Thymus (tissue), 11 donors: Measurements from ENCODE around the gene NTM. TPM values are rescaled to one million over a fixed set of nuclear protein-coding genes. Genes with fewer than 3 reads are reported as not detected.

Experiments
- DNase-seq, 9 donors: peaks; one replicate each; pipeline ENCODE4 v3.0.0-alpha.2; 2013; ENCODE audit warnings: low spot score in 9 of 9, low read depth in 6 of 9, missing footprints in 1 of 9
- H3K27ac ChIP-seq, 2 donors: one replicate each; pipeline ENCODE4 v1.5.1; 2013; ENCODE audit warnings: control low read depth in 1 of 2, low read depth in 1 of 2, low read length in 1 of 2, mild to moderate bottlenecking in 1 of 2, moderate library complexity in 1 of 2
- H3K27me3 ChIP-seq, 2 donors: one replicate each; pipeline ENCODE4 v1.5.1; 2013; ENCODE audit warnings: low read length in 1 of 2; ENCODE audit not compliant: control insufficient read depth in 2 of 2, insufficient read depth in 1 of 2
- H3K36me3 ChIP-seq, 2 donors: one replicate each; pipeline ENCODE4 v1.5.1; 2013; ENCODE audit warnings: low read length in 1 of 2, mild to moderate bottlenecking in 1 of 2, moderate library complexity in 1 of 2; ENCODE audit not compliant: control insufficient read depth in 2 of 2, insufficient read depth in 2 of 2
- H3K4me1 ChIP-seq, 2 donors: one replicate each; pipeline ENCODE4 v1.5.1; 2013; ENCODE audit warnings: low read length in 2 of 2; ENCODE audit not compliant: control insufficient read depth in 2 of 2, insufficient read depth in 2 of 2
- H3K4me3 ChIP-seq, 2 donors: one replicate each; pipeline ENCODE4 v1.5.1; 2013; ENCODE audit warnings: low read length in 2 of 2, control low read depth in 1 of 2, mild to moderate bottlenecking in 1 of 2
- H3K9me3 ChIP-seq, 2 donors: one replicate each; pipeline ENCODE4 v1.5.1; 2013; ENCODE audit warnings: low read length in 1 of 2, mild to moderate bottlenecking in 1 of 2; ENCODE audit not compliant: control insufficient read depth in 2 of 2, insufficient read depth in 1 of 2
- WGBS: extraction: QIAGEN DNeasy Blood & Tissue Kit; methylation state at CpG from one replicate; pipeline ENCODE4 v1.1.7; 2013; 5-methylcytosine and 5-hydroxymethylcytosine counted together
- polyA plus RNA-seq: library from polyadenylated mRNA; stranded (reverse); fragments of 200-250 nt; gene quantifications from one replicate; pipeline ENCODE4 v1.2.3, GENCODE V29; 2013
- total RNA-seq: library from RNA; stranded (reverse); fragments of 120-200 nt; gene quantifications from one replicate; pipeline ENCODE4 v1.2.4, GENCODE V29; 2013
- donor health status: healthy.

NTM gene
- total and polyA plus RNA-seq, 2 donors = 0.18 to 0.47 TPM

GRCh38 chr11:131471976-131472375, 101.6 kb downstream of the NTM start:
- Histone ChIP-seq H3K27me3 (peaks cover 0 to 4% of the 10 kb centered on the region in 2 donors), H3K36me3 (no peaks in the 10 kb centered on the region), H3K4me3 (no peak overlapping the region), H3K4me1 (no peaks in the 10 kb centered on the region), H3K9me3 (no peaks in the 10 kb centered on the region), H3K27ac (no peak overlapping the region)
- no peak for DNase-seq
- WGBS = 13% methylated on average over 3 of the region's 3 CpGs

DNA sequence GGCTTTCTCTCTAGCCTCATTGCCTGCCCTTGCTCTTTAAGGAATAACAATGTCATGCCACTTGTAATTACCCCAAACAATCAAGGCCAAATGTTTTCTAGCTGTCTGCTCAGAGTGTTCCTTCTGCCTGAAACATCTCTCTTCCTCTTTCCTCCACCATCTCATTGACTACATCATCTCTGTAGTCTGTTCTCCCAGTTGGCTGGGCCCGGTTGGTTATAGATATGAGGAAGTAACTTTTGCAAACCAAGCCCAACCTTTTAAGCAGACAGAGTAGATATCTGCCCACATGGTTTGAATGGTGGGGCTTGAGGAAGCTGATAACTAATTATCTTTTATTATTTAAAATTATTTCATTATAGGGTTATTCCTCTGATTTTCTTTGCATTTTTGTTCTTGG, 104.5 kb downstream of the NTM start:
- no peaks in the 10 kb centered on the region for H3K4me1 ChIP-seq
- no peaks in the 10 kb centered on the region for H3K27me3 ChIP-seq
- WGBS = 8% methylated on average over 1 of the region's 1 CpG
- no peak overlapping the region for H3K27ac ChIP-seq
- H3K4me3 ChIP-seq = no peak overlapping the region
- DNase-seq = no peak
- H3K9me3 ChIP-seq = no peaks in the 10 kb centered on the region
- no peaks in the 10 kb centered on the region for H3K36me3 ChIP-seq

DNA sequence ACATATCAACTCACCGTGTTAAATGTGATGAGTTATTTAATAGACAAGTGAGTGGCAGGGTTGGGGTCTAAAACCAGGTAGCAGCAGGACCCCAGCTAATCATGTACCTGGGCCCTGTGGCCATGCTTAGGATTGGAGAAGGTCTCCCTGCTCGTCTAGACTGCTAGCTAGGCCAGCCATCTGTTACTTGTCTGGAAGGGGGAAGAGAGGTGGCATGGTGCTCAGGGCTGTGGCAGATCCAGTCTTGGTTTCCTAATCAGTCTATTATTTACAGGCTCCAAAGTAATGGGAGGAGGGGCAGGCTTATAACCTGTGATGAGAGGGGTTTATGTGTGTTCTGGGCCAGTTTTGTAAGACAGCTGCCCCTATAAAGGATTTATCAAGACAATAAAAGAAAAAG, 105.9 kb downstream of the NTM start:
- no peaks in the 10 kb centered on the region for H3K4me1 ChIP-seq
- H3K27me3 ChIP-seq = no peaks in the 10 kb centered on the region
- H3K9me3 ChIP-seq = no peaks in the 10 kb centered on the region
- no peak for DNase-seq
- H3K27ac ChIP-seq = no peak overlapping the region
- H3K4me3 ChIP-seq = no peak overlapping the region
- WGBS = 62% methylated on average over 2 of the region's 2 CpGs
- no peaks in the 10 kb centered on the region for H3K36me3 ChIP-seq

- no peaks in the 10 kb centered on the region for H3K9me3 ChIP-seq
- H3K4me1 ChIP-seq = no peaks in the 10 kb centered on the region
- WGBS = 95% methylated on average over 2 of the region's 2 CpGs
- no peaks in the 10 kb centered on the region for H3K36me3 ChIP-seq
- DNase-seq = no peak
- H3K27ac ChIP-seq = no peak overlapping the region
- no peak overlapping the region for H3K4me3 ChIP-seq
- no peaks in the 10 kb centered on the region for H3K27me3 ChIP-seq
Observed at GRCh38 chr11:131478341-131478740, 107.9 kb downstream of the NTM start.

DNA sequence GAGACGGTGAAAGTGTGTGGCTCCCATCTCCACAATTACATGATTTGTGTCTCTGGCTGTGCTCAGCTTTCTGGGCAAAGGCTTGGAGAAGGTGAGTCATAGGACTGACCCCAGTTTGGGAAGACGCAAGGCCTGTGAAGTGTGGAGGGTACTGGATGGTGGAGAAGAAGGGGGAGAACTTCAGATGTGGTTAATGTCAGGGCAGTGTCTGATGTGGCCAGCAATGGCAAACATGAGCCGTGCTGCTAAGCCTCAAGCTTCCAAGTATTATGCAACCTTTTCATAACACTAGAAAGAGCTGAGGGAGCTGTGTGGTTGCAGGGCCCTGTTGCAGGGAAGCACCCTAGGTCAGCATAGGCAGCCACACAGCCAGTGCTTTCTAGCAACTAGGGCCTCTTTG, 110.9 kb downstream of the NTM start:
- Histone ChIP-seq H3K36me3 (no peaks in the 10 kb centered on the region), H3K9me3 (no peaks in the 10 kb centered on the region), H3K4me3 (no peak overlapping the region), H3K27me3 (no peaks in the 10 kb centered on the region), H3K27ac (no peak overlapping the region), H3K4me1 (no peaks in the 10 kb centered on the region)
- 87% methylated on average over 3 of the region's 3 CpGs for WGBS
- DNase-seq = no peak

DNA sequence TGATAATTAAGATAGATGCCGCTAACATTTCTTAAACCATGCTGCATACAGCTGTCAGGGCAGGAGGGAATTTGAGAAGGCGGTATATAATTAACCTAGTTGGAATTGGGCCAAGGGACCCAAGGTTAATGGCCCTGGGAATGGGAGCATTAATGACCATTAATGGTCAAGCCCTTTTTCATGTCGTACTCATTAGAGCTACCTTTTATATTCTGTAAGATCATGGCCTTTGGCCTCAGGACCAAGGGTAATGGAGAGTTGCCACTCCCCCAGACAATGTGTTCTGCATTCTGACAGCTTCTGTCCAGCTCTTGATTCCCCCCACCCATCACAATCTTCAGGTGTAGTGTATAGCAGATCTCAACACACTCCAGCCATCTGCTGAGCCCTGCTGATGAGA, 111.6 kb downstream of the NTM start:
- no peak for DNase-seq
- Histone ChIP-seq H3K27me3 (no peaks in the 10 kb centered on the region), H3K4me3 (no peak overlapping the region), H3K9me3 (no peaks in the 10 kb centered on the region), H3K4me1 (no peaks in the 10 kb centered on the region), H3K27ac (no peak overlapping the region), H3K36me3 (no peaks in the 10 kb centered on the region)
- WGBS = 93% methylated on average over 3 of the region's 3 CpGs

- Histone ChIP-seq H3K9me3 (no peaks in the 10 kb centered on the region), H3K4me3 (no peak overlapping the region), H3K27me3 (no peaks in the 10 kb centered on the region), H3K27ac (no peak overlapping the region), H3K36me3 (no peaks in the 10 kb centered on the region), H3K4me1 (no peaks in the 10 kb centered on the region)
- no peak for DNase-seq
- 88% methylated on average over 7 of the region's 7 CpGs for WGBS
Observed at GRCh38 chr11:131483453-131483852, 113.0 kb downstream of the NTM start.

- 87% methylated on average over 4 of the region's 4 CpGs for WGBS
- no peak overlapping the region for H3K27ac ChIP-seq
Observed at GRCh38 chr11:131483877-131484276, 113.5 kb downstream of the NTM start.

GRCh38 chr11:131486100-131486499, 115.7 kb downstream of the NTM start:
- DNase-seq = no peak
- WGBS = 61% methylated on average over 3 of the region's 3 CpGs

More at GRCh38 chr11:131483877-131484276, 113.5 kb downstream of the NTM start:
- Histone ChIP-seq H3K36me3 (no peaks in the 10 kb centered on the region), H3K4me1 (no peaks in the 10 kb centered on the region), H3K4me3 (no peak overlapping the region), H3K27me3 (no peaks in the 10 kb centered on the region), H3K9me3 (no peaks in the 10 kb centered on the region)
- no peak for DNase-seq

More at GRCh38 chr11:131486100-131486499, 115.7 kb downstream of the NTM start:
- Histone ChIP-seq H3K4me3 (no peak overlapping the region), H3K27me3 (no peaks in the 10 kb centered on the region), H3K4me1 (no peaks in the 10 kb centered on the region), H3K36me3 (no peaks in the 10 kb centered on the region), H3K9me3 (no peaks in the 10 kb centered on the region), H3K27ac (no peak overlapping the region)
